ENCODE results near the gene ZNF750.

GRCh38 chr17:82839617-82840292 is at the start of gene ZNF750:
- no peak for TF ChIP-seq CTCF (IDR thresholded peaks at IDR 0.05)
- no peak for TF ChIP-seq POLR2A (IDR thresholded peaks at IDR 0.05)
- TF ChIP-seq EP300 (IDR thresholded peaks at IDR 0.05): no peak

Measured in tibial nerve (tissue), 4 donors.